ENCODE results near the gene EEF1AKMT4. TPM values are rescaled to one million over a fixed set of nuclear protein-coding genes. Genes with fewer than 3 reads are reported as not detected.

Gene EEF1AKMT4
- total RNA-seq, 1 experiment from 2014 or later: 8.1 TPM

DNA sequence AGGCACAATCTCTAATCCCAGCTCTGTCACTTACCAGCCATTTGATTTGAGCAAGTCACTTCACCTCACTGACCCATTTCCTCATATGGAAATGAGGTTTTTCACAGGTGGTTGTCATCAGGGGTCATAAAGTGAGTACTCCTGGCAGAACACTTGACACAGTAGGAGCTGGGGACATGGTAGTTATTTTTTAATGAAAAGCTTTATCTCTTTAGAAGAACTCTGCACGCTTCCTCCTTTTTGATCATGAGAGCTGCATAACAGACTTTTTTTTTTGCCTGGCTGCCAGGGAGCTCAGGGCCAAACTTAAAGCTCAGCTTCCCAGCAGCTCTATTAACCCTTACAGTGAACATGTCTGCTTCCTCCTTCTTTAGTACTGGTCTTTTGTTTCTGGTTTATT, 11.7 kb upstream of the EEF1AKMT4 start:
- H3T11ph ChIP-seq (ENCODE audit: low read length): no peak overlapping the region
- H2BK20ac ChIP-seq (ENCODE audit: low read depth, low read length, poor library complexity, severe bottlenecking): no peak overlapping the region
- Mint-ChIP-seq H3K36me3 (ENCODE audit: insufficient read depth in 1 of 3, low read depth in 3 of 3) (peaks cover 4 to 9% (median 7%) of the 10 kb centered on the region in 3 experiments; a peak in 6 of 7 replicates), H3K4me3 (no peak overlapping the region), H3K27ac (no peak overlapping the region), H3K27me3 (ENCODE audit: low read depth) (peaks cover 11% of the 10 kb centered on the region), H3K4me1 (0 out of 4 replicates have a peak, but pooled peaks cover 0 to 4% of the 10 kb centered on the region in 2 experiments), H3K9me3 (no peaks in the 10 kb centered on the region)
- TF ChIP-seq CTCF (conservative IDR thresholded peaks at IDR 0.05): no peak
- H3K27me3 ChIP-seq (ENCODE audit: insufficient read depth, low read length): no peaks in the 10 kb centered on the region; the same call in 1 of the 2 replicates
- no peak overlapping the region for H4K91ac ChIP-seq (ENCODE audit: insufficient read length, low read depth, low read length)
- no peak overlapping the region for H3K14ac ChIP-seq (ENCODE audit: insufficient read depth, low read length)
- no peaks in the 10 kb centered on the region for H3K4me1 ChIP-seq (ENCODE audit: insufficient read depth, low read length)
- no CpG with 5 or more reads among the region's 1 CpG for WGBS (ENCODE audit: extremely low coverage, insufficient read length, low lambda C conversion rate)
- H3K4me2 ChIP-seq (ENCODE audit: insufficient read depth, insufficient read length, low read length): no peak overlapping the region
- H2AK5ac ChIP-seq (ENCODE audit: insufficient read length, low read length): no peak overlapping the region
- H4K20me1 ChIP-seq (ENCODE audit: control insufficient read depth, insufficient read depth, insufficient read length): no peaks in the 10 kb centered on the region
- no peaks in the 10 kb centered on the region for H3K79me1 ChIP-seq (ENCODE audit: insufficient read depth, low read depth, low read length, poor library complexity, severe bottlenecking)
- no peak overlapping the region for H2BK5ac ChIP-seq (ENCODE audit: insufficient read length, low read length)
- H2BK12ac ChIP-seq (ENCODE audit: insufficient read length, low read depth, low read length): no peak overlapping the region
- H3K23me2 ChIP-seq (ENCODE audit: insufficient read length, low read depth, low read length, poor library complexity, severe bottlenecking): no peaks in the 10 kb centered on the region
- H3K27ac ChIP-seq (ENCODE audit: insufficient read length, low read depth, low read length): no peak overlapping the region
- no peak overlapping the region for H3K4ac ChIP-seq (ENCODE audit: low read depth, low read length)
- H3K56ac ChIP-seq (ENCODE audit: insufficient read length, low read depth, low read length): no peak overlapping the region
- no peaks in the 10 kb centered on the region for H3K79me2 ChIP-seq (ENCODE audit: insufficient read depth, low read length)
- no peak overlapping the region for H4K5ac ChIP-seq (ENCODE audit: insufficient read length, low read depth, low read length)
- H4K8ac ChIP-seq (replicated peaks; ENCODE audit: insufficient read length, low read depth, low read length): no peak overlapping the region
- H2BK15ac ChIP-seq (ENCODE audit: low read depth, low read length): no peak overlapping the region
- DNase-seq: no peak
- no peak overlapping the region for H3K9ac ChIP-seq (ENCODE audit: extremely low read depth, insufficient read length, low read length)
- no peak overlapping the region for H3K18ac ChIP-seq (ENCODE audit: insufficient read length, low read depth, low read length)
- no peaks in the 10 kb centered on the region for H3K9me3 ChIP-seq (ENCODE audit: control insufficient read depth, low read depth, low read length)
- H2AFZ ChIP-seq (ENCODE audit: low read length): no peak overlapping the region
- no peak overlapping the region for H2BK120ac ChIP-seq (ENCODE audit: low read depth, low read length, poor library complexity, severe bottlenecking)
- no peak overlapping the region for H3K23ac ChIP-seq (ENCODE audit: insufficient read length, low read depth, low read length)
